GM19463 (cell line): ENCODE results near the gene BANK1.

Experiments
- ATAC-seq: cut with Tn5 transposase; IDR thresholded peaks from one replicate; pipeline ENCODE4 v1.9.1; 2021; ENCODE audit warnings: mild to moderate bottlenecking, moderate library complexity; ENCODE audit not compliant: unreplicated experiment

Gene BANK1

DNA sequence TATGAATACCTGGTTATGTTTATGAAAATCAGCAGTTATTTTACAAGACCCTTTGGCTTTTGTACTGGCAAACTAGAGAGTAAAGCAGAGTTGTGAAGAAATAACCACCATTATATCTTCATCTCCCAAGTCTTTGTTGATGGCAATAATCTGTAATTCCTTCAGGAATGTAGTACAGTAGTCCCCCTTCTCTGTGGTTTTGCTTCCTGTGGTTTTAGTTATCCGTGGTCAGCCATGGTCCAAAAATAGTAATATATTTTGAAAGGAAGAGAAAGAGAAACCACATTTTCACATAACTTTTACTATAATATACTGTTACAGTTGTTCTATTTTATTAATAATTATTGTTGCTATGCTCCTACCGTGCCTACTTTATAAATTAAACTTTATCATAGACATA lies 27.8 kb downstream of the BANK1 start:
- ATAC-seq = no peak

DNA sequence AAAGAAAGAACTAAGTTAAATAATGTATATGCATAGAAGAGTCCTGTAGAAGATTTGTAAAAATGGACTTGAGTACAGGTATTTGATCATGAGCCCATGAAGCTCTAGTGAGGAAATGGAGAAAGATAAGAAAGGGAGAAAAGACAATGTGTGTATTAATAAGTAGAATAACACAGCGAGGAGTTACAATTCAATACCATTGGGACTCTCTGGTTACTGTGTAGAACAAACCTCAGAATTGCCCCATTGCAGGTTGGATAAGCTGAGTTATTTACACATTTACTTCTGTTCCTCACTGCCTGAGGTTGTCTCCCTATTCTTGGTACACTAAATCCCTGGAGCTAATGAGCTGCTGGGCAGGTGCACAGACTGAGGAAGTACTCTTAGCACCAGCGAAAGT lies 33.3 kb downstream of the BANK1 start:
- no peak for ATAC-seq

DNA sequence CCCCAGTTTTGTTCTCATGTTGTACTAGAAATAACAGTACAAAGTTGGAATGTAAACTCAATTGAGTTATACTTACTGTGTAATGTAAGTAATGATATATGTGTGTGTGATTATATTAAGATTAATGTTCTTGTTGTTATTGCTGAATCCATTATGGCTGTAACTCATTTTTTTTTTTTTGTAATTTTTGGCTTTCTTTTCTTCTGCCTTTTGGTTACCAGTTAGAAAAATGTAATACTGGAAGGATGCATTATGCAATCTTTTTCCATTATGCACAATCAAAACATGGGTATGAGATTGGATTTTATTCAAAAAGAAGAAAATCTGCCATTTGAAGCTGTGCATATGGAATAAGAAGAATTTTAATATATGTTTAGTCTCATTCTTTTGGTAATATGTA lies 34.0 kb downstream of the BANK1 start:
- no peak for ATAC-seq

- no peak for ATAC-seq
These were observed 35.4 kb downstream of the BANK1 start for GRCh38 chr4:101825953-101826352.

- ATAC-seq = no peak
These were observed 41.3 kb downstream of the BANK1 start for GRCh38 chr4:101831816-101832215.

DNA sequence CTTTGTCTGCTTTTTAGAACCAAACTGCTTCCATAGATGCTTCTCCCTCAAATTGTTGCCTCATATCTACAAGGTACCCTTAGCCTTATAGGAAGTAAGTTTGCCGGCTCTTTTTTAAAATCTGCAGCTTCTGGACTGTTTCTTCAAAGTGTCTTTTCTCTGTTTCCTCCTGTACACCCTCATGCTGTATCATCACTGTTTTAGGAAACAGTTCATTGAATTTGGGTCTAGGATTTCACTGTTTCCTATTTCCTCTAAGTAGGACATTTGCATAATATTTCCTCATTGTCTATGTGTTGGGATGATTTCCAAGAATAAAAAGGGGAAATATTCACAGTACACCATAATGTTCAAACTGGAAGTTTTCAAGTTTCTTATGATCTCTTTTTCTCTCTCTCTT lies 43.0 kb downstream of the BANK1 start:
- no peak for ATAC-seq

- no peak for ATAC-seq
These were observed 44.8 kb downstream of the BANK1 start for GRCh38 chr4:101835121-101835904.

GRCh38 chr4:101843054-101843453 lies 52.5 kb downstream of the BANK1 start:
- ATAC-seq = no peak

DNA sequence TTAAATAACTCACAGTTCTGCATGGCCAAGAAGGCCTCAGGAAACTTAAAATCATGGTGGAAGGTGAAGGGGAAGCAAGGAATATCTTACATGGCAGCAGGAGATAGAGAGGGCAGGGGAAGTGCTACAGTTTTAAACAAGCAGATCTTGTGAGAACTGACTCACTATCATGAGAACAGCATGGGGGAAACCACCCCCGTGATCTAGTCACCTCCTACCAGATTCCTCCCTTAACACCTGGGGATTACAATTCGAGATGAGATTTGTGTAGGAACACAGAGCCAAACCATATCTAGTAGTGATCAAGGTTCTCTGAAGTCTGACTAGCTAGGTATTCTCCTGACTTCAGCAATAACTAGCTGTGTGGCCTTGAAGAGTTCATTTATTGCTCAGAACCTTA lies 56.0 kb downstream of the BANK1 start:
- ATAC-seq = no peak

GRCh38 chr4:101850698-101851097 lies 60.2 kb downstream of the BANK1 start:
- ATAC-seq = peak; percentile 47

DNA sequence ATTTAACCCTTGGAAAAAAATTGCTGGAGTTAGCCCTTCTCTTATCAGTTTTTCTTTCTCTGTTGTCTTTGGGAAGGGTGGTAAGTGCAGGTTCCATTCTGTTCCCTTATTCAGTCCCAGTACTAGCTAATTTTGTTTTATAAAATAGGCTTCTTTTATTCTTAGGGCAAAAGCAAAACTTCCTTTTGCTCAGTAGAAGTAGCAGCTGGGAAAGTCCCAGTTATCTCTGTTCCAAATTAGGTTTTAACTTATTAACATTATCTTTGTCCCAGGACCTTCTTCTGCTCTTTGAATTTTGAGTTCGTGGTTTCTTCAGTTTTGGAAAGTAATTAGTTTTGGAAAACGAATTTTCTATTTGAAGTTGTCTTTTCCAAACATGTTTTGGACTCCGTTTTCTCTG lies 61.1 kb downstream of the BANK1 start:
- peak; percentile 45 for ATAC-seq

- ATAC-seq = peak; percentile 52
These were observed 62.5 kb downstream of the BANK1 start for GRCh38 chr4:101853028-101853427.

- ATAC-seq = no peak
These were observed 63.2 kb downstream of the BANK1 start for GRCh38 chr4:101853691-101854090.

GRCh38 chr4:101855239-101855638 lies 64.7 kb downstream of the BANK1 start:
- ATAC-seq = no peak

- ATAC-seq = no peak
These were observed 65.6 kb downstream of the BANK1 start for GRCh38 chr4:101856149-101856548.

DNA sequence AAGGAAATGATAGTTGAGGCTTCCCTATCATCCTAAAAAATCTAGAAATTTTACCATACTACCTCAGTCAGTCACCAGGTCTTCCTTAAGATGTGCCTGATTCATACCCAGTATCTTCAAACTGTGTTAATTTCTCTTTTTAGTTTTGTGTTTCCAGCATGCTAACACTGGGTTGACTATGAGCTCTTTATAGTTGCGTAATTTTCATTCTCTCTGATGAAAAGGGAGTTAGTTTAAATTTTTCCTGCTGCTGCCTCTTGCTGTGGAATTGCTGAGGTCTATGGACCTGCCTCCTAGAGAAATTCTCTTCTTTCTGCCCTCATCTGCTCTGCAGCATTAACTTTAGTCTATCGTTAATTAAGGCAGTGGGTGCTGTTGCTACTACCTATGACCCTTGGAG lies 66.6 kb downstream of the BANK1 start:
- no peak for ATAC-seq

- ATAC-seq = no peak
These were observed 68.1 kb downstream of the BANK1 start for GRCh38 chr4:101858641-101859040.

DNA sequence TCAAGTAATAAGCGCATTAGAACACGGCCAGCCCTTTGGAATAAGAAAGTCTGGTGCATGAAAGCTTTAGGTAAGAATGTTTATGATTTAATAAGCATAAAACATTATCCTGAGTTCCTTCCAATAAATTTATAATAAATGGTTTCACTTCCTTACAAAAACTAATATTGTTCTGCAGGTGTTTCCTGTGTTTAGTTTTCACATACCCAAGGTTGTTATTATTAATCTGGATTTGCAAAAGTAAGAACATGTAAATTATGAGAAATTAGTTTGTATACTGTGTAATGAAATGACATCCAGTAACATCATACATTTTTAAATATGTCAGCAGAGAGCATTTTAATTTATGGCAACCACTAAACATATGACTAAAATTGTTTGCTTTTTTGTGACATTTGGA lies 72.1 kb downstream of the BANK1 start:
- no peak for ATAC-seq

DNA sequence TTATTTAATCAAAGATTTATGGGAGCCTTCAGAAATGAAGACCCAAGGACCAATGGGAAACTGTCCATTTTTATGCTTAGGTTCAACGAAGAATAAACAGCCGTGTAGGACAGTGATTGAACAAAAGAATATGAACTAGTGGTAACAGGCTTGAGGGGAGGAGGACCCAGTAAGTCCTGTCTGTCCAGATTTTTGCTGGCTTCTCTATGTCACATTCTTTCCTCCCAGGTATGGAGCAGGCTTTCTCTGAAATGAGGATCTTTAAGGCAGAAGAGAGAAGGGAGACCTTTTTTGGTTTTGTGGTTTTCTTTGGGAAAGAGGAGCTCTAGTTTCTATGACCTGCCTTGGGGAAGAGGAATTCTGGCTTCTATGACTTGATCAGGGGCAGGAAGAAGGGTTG lies 74.1 kb downstream of the BANK1 start:
- no peak for ATAC-seq

DNA sequence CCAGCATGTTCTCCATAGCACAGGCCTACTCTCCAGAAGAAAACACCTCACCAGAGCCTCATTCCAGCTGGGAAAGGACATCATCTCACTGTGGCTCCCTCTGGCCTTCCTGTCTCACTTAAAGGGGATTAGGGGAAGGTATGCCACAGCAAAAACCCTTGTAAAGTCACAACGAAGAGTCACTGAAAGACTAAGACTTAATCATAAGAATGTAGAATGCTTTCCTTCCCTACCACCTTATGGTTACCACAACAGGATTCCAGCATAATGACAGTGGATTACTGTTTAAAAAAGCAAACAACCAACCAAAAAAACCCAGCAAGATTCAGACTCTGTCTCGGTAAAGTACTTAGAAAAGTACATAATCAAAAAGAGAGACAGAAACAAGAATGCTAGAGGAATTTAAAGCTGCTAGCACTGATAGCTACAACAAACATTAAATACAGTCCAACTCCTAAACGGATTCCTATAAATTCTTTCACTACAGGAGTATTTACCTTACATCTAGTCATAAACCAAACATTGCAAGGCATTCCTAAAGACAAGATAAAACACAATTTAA lies 75.1 kb downstream of the BANK1 start:
- ATAC-seq = no peak

DNA sequence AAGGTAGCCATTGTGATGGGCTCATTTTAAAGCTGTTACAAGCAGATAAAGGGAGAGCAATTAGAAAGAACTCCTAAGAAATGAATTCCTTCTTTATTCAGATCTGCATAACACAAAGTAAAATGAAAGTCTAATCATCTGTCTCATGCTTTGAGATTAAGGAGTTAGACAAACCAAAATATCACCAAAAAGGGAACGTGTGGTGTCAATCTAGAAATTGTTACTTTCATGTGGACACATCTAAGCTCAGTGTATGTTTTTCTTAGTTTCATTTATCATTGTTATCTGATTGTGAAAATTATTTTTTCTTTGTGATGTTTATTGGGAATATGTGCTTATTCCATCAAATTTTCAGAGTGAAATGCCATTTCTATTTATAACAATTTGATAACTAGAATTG lies 80.3 kb downstream of the BANK1 start:
- ATAC-seq = no peak

DNA sequence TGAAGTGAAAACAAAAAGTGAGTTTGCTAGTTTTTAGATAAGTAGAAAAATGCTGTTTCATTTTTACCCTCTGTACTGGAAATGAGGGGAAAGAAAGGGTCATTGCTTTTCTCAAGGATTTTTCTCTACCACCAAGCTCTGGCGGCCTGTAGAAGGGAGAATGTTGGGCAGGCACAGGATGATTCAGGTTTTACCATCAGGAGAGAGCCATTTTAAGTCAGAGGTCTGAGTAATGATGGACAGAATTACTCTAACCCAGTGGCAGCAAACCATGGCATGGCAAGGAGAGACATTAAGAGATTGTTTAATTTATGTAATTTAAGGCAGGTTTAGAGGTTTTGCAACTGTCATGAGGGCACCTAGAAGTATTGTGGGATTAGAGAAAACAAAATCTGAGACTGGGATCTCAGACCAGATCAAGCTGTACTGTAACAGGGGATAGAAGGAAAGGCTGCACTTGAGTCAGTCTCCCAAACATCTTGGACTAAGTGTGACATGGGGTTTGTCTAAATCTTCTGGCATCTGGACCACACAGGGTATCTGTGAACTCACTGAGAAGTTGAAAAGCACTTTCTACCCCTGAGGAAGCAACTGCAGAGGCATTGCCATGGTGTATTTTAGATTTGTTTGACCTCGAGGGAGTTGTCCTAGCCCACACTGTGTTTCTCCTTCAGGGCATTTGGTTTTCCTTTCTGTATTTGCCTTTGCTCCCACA lies 81.6 kb downstream of the BANK1 start:
- ATAC-seq = no peak
